Lung (tissue), 12 donors: ENCODE data around the gene APPBP2. TPM values are rescaled to one million over a fixed set of nuclear protein-coding genes. Genes with fewer than 3 reads are reported as not detected.

Source experiments
- ATAC-seq: fragments of 200-7000 bp; cut with Tn5 transposase; one replicate; pipeline ENCODE4 v1.9.1; 2020; ENCODE audit warnings: moderate number of reproducible peaks; ENCODE audit not compliant: insufficient read depth, low FRiP score
- DNase-seq, 3 donors: peaks; one replicate each; pipeline ENCODE4 v3.0.0-alpha.2; 2013 to 2017
- H3K27ac ChIP-seq, 2 donors: one replicate each; pipeline ENCODE4 v1.5.1; 2013; ENCODE audit warnings: mild to moderate bottlenecking in 2 of 2, moderate library complexity in 2 of 2, control low read depth in 1 of 2, inconsistent platforms in 1 of 2, low read depth in 1 of 2, low read length in 1 of 2
- H3K27me3 ChIP-seq, 3 donors: one replicate each; pipeline ENCODE4 v1.5.1; 2013; ENCODE audit warnings: low read length in 2 of 3; ENCODE audit not compliant: control insufficient read depth in 3 of 3, insufficient read depth in 3 of 3
- H3K36me3 ChIP-seq, 4 donors: one replicate each; pipeline ENCODE4 v1.5.1; 2013; ENCODE audit warnings: low read length in 4 of 4, mild to moderate bottlenecking in 1 of 4, moderate library complexity in 1 of 4; ENCODE audit not compliant: control insufficient read depth in 4 of 4, insufficient read depth in 4 of 4
- H3K4me1 ChIP-seq, 5 donors: one replicate each; pipeline ENCODE4 v1.5.1; 2013; ENCODE audit warnings: low read length in 5 of 5, mild to moderate bottlenecking in 2 of 5, moderate library complexity in 1 of 5; ENCODE audit not compliant: control insufficient read depth in 5 of 5, insufficient read depth in 5 of 5
- H3K4me3 ChIP-seq: one replicate; pipeline ENCODE4 v1.5.1; 2013; ENCODE audit warnings: mild to moderate bottlenecking, control low read depth, moderate library complexity
- H3K9ac ChIP-seq, 2 donors: one replicate each; pipeline ENCODE4 v1.5.1; 2013; ENCODE audit warnings: low read length in 2 of 2, control low read depth in 1 of 2; ENCODE audit not compliant: insufficient read depth in 1 of 2
- H3K9me3 ChIP-seq, 4 donors: one replicate each; pipeline ENCODE4 v1.5.1; 2013; ENCODE audit warnings: low read length in 3 of 4, mild to moderate bottlenecking in 1 of 4, moderate library complexity in 1 of 4; ENCODE audit not compliant: control insufficient read depth in 4 of 4, insufficient read depth in 3 of 4
- CTCF ChIP-seq: IDR thresholded peaks from 2 replicates; pipeline ENCODE4 v1.5.1; 2012; ENCODE audit warnings: mild to moderate bottlenecking; ENCODE audit errors: control extremely low read depth, extremely low read depth
- WGBS, 2 donors: extraction: QIAGEN DNeasy Blood & Tissue Kit; methylation state at CpG; one replicate each; pipeline ENCODE4 v1.1.7; 2013; 5-methylcytosine and 5-hydroxymethylcytosine counted together
- polyA plus RNA-seq, 2 donors: library from polyadenylated mRNA; stranded (reverse); fragments of 200-250 nt; gene quantifications; one replicate each; pipeline ENCODE4 v1.2.1, GENCODE V29; 2013
- total RNA-seq, 2 donors: library from RNA; depleted of rRNA in 1 of 2; stranded (reverse); fragments of >200 nt in 1 of 2; gene quantifications; one replicate each; pipeline ENCODE4 v1.2.1, GENCODE V29; 2014 to 2021
- donor health status: control.
- donor health status: control.
- donor health status: Bipolar disorder and iron deficiency.
- donor health status: healthy.
- donor health status: DM: yes; HTN: yes; CAD: no.

APPBP2 gene
- total and polyA plus RNA-seq, 4 donors = 5.7 to 57.8 (median 20.6) TPM

GRCh38 chr17:60510031-60510430, 16.0 kb downstream of the APPBP2 start:
- Histone ChIP-seq H3K4me1 (peaks cover 0 to 6% (median 3%) of the 10 kb centered on the region in 5 donors), H3K9me3 (no peaks in the 10 kb centered on the region), H3K27me3 (no peaks in the 10 kb centered on the region), H3K36me3 (peaks cover 0 to 8% (median 7%) of the 10 kb centered on the region in 4 donors), H3K9ac (no peak overlapping the region), H3K4me3 (no peak overlapping the region), H3K27ac (no peak overlapping the region)
- 94 to 97% methylated on average over 4 of the region's 4 CpGs for WGBS, 2 donors
- ATAC-seq (no peak), DNase-seq (no peak)
- TF ChIP-seq CTCF = no peak

- peaks cover 0 to 8% (median 3%) of the 10 kb centered on the region in 5 donors for H3K4me1 ChIP-seq
- DNase-seq = no peak
Measured at GRCh38 chr17:60508384-60508980, 17.6 kb downstream of the APPBP2 start.

GRCh38 chr17:60506312-60506711, 19.7 kb downstream of the APPBP2 start:
- H3K9ac ChIP-seq = no peak overlapping the region
- H3K36me3 ChIP-seq = peaks cover 0 to 10% (median 7%) of the 10 kb centered on the region in 4 donors
- no peak for DNase-seq
- H3K27ac ChIP-seq = no peak overlapping the region
- TF ChIP-seq CTCF = no peak
- 91 to 95% methylated on average over 1 of the region's 1 CpG for WGBS, 2 donors
- peaks cover 0 to 8% (median 3%) of the 10 kb centered on the region in 5 donors for H3K4me1 ChIP-seq
- no peak for ATAC-seq
- no peaks in the 10 kb centered on the region for H3K9me3 ChIP-seq
- no peak overlapping the region for H3K4me3 ChIP-seq
- no peaks in the 10 kb centered on the region for H3K27me3 ChIP-seq

More at GRCh38 chr17:60508384-60508980, 17.6 kb downstream of the APPBP2 start:
- no peak overlapping the region for H3K4me3 ChIP-seq
- no peak for TF ChIP-seq CTCF
- ATAC-seq = no peak
- H3K27me3 ChIP-seq = no peaks in the 10 kb centered on the region
- 64 to 77% methylated on average over 1 of the region's 1 CpG for WGBS, 2 donors
- H3K9ac ChIP-seq = no peak overlapping the region
- H3K27ac ChIP-seq = no peak overlapping the region
- H3K9me3 ChIP-seq = no peaks in the 10 kb centered on the region
- peaks cover 0 to 8% (median 5%) of the 10 kb centered on the region in 4 donors for H3K36me3 ChIP-seq

- peaks cover 6 to 15% (median 8%) of the 10 kb centered on the region in 4 donors for H3K36me3 ChIP-seq
- DNase-seq (no peak), ATAC-seq (no peak)
- no peak overlapping the region for H3K27ac ChIP-seq
- no peaks in the 10 kb centered on the region for H3K27me3 ChIP-seq
- TF ChIP-seq CTCF = no peak
- H3K9ac ChIP-seq = no peak overlapping the region
- no peak overlapping the region for H3K4me3 ChIP-seq
- peaks cover 0 to 8% (median 3%) of the 10 kb centered on the region in 5 donors for H3K4me1 ChIP-seq
- 96 to 97% methylated on average over 4 of the region's 4 CpGs for WGBS, 2 donors
- H3K9me3 ChIP-seq = no peaks in the 10 kb centered on the region
Measured at GRCh38 chr17:60502145-60502544, 23.9 kb downstream of the APPBP2 start.
